ENCODE results near the gene PCDH20. TPM values are rescaled to one million over a fixed set of nuclear protein-coding genes. Genes with fewer than 3 reads are reported as not detected.

PCDH20 gene
- total and polyA plus RNA-seq, 9 of the 15 experiments (the other 6 are each of a cell fraction or from before 2014, with no cell fraction given) = not detected

GRCh38 chr13:61408571-61408970 lies 7.1 kb downstream of the PCDH20 start:
- in situ Hi-C loops (cut with MboI) (no loop called here), intact Hi-C loops (cut with micrococcal nuclease) (no loop called here)
- Histone ChIP-seq H3K4me2 (ENCODE audit: insufficient read depth, low read length) (no peak overlapping the region), H2AFZ (ENCODE audit: low read depth, low read length) (no peak overlapping the region), H3K9ac (ENCODE audit: insufficient read depth in 1 of 2, low read depth in 2 of 2, low read length in 2 of 2) (no peak overlapping the region), H3K36me3 (ENCODE audit: control insufficient read depth, insufficient read depth, low read length) (no peaks in the 10 kb centered on the region), H3K27ac (ENCODE audit: extremely low read depth, low read depth, low read length) (no peak overlapping the region), H3K4me1 (replicated peaks in 1 of 2; ENCODE audit: control insufficient read depth in 2 of 2, insufficient read depth in 2 of 2, low read length in 2 of 2) (no peaks in the 10 kb centered on the region), H3K79me2 (ENCODE audit: control insufficient read depth, insufficient read depth, low read length) (no peaks in the 10 kb centered on the region), H3K27me3 (ENCODE audit: control insufficient read depth in 2 of 2, insufficient read depth in 2 of 2, low read length in 2 of 2) (no peaks in the 10 kb centered on the region), H3K9me1 (ENCODE audit: control insufficient read depth, insufficient read depth, low read length) (no peaks in the 10 kb centered on the region), H3K4me3 (no peak overlapping the region), H4K20me1 (replicated peaks; ENCODE audit: control insufficient read depth, insufficient read depth, low read length) (no peaks in the 10 kb centered on the region), H3K9me3 (replicated peaks; ENCODE audit: control insufficient read depth, insufficient read depth, low read depth, low read length) (no peaks in the 10 kb centered on the region)
- no TSS peak for BruUV-seq (replicated peaks)
- 0% methylated on average over 1 of the region's 1 CpG for WGBS (ENCODE audit: insufficient coverage, low coverage, missing lambda C conversion rate)
- FAIRE-seq (no peak), ATAC-seq (no peak), DNase-seq (ENCODE audit: extremely low read depth in 1 of 4, low spot score in 3 of 4) (no peak)
- TF ChIP-seq HIVEP1 (CRISPR knock-in tag; IDR thresholded peaks at IDR 0.05) (no peak), RBM15 (IDR thresholded peaks at IDR 0.05; ENCODE audit: insufficient read depth, low read length) (no peak), ZNF197 (CRISPR knock-in tag; IDR thresholded peaks at IDR 0.05; ENCODE audit: low read depth) (no peak), RFX1 (IDR thresholded peaks at IDR 0.05) (no peak), ZNF282 (CRISPR knock-in tag; IDR thresholded peaks at IDR 0.05) (no peak), TAF15 (IDR thresholded peaks at IDR 0.05; ENCODE audit: low read depth, low read length) (no peak), RREB1 (CRISPR knock-in tag; IDR thresholded peaks at IDR 0.05) (no peak), FOSL1 (tag; conservative IDR thresholded peaks at IDR 0.05) (no peak), SMARCE1 (IDR thresholded peaks at IDR 0.05) (no peak), ARHGAP35 (IDR thresholded peaks at IDR 0.05; ENCODE audit: partially characterized antibody) (no peak), ZNF696 (CRISPR knock-in tag; conservative IDR thresholded peaks at IDR 0.05) (no peak), TARDBP (IDR thresholded peaks at IDR 0.05) (no peak), ZNF280A (IDR thresholded peaks at IDR 0.05; ENCODE audit: low read depth, partially characterized antibody) (no peak), ARID3A (IDR thresholded peaks at IDR 0.05; ENCODE audit: borderline replicate concordance, low read depth, low read length) (no peak)
- POLR2A ChIA-PET = no interaction called here
- CTCF ChIA-PET (ENCODE audit: low intra/inter-chr PET ratio) = no interaction called here
